ENCODE measurements around the gene ZNF536.
"Not testable (repeated sequence)": the region's sequence is repeated elsewhere in the genome, so short reads cannot be mapped to it uniquely, and the experiment has no call there.

ZNF536 gene

GRCh38 chr19:30420881-30421280 lies 48.7 kb downstream of the ZNF536 start:
- DNase-seq: no peak

GRCh38 chr19:30421571-30421970 lies 49.4 kb downstream of the ZNF536 start:
- no peak for DNase-seq

- DNase-seq: no peak
Measured at GRCh38 chr19:30423481-30423880, 51.3 kb downstream of the ZNF536 start.

- no peak for DNase-seq
Measured at GRCh38 chr19:30425885-30426838, 54.0 kb downstream of the ZNF536 start.

GRCh38 chr19:30426864-30427263 lies 54.7 kb downstream of the ZNF536 start:
- DNase-seq: no peak

- DNase-seq: no peak
Measured at GRCh38 chr19:30428092-30428680, 56.0 kb downstream of the ZNF536 start.

- DNase-seq: no peak
Measured at GRCh38 chr19:30428844-30429243, 56.7 kb downstream of the ZNF536 start.

- no peak for DNase-seq
Measured at GRCh38 chr19:30430206-30430734, 58.1 kb downstream of the ZNF536 start.

GRCh38 chr19:30431591-30431990 lies 59.4 kb downstream of the ZNF536 start:
- no peak for DNase-seq

GRCh38 chr19:30434797-30435594 lies 62.8 kb downstream of the ZNF536 start:
- DNase-seq: no peak

- DNase-seq: no peak
Measured at GRCh38 chr19:30437869-30438268, 65.7 kb downstream of the ZNF536 start.

- no peak for DNase-seq
Measured at GRCh38 chr19:30439310-30439709, 67.1 kb downstream of the ZNF536 start.

- no peak for DNase-seq
Measured at GRCh38 chr19:30441011-30441410, 68.8 kb downstream of the ZNF536 start.

- DNase-seq: no peak
Measured at GRCh38 chr19:30442674-30443073, 70.5 kb downstream of the ZNF536 start.

GRCh38 chr19:30443531-30444252 lies 71.5 kb downstream of the ZNF536 start:
- DNase-seq: no peak

- DNase-seq: no peak
Measured at GRCh38 chr19:30444253-30444671, 72.1 kb downstream of the ZNF536 start.

GRCh38 chr19:30444686-30445232 lies 72.6 kb downstream of the ZNF536 start:
- no peak for DNase-seq

GRCh38 chr19:30445385-30445784 lies 73.2 kb downstream of the ZNF536 start:
- DNase-seq: no peak

GRCh38 chr19:30446120-30446519 lies 73.9 kb downstream of the ZNF536 start:
- not testable (repeated sequence) for DNase-seq

- DNase-seq: no peak
Measured at GRCh38 chr19:30446850-30447552, 74.8 kb downstream of the ZNF536 start.

- no peak for DNase-seq
Measured at GRCh38 chr19:30447553-30447870, 75.3 kb downstream of the ZNF536 start.
